ENCODE results near the gene PSD2.
"Not testable (repeated sequence)": the region's sequence is repeated elsewhere in the genome, so short reads cannot be mapped to it uniquely, and the experiment has no call there.

PSD2 gene

GRCh38 chr5:139789116-139789844, 6.3 kb upstream of the PSD2 start:
- DNase-seq (ENCODE audit: low spot score): no peak

- DNase-seq (ENCODE audit: low spot score): no peak
Measured at GRCh38 chr5:139789845-139790189, 5.8 kb upstream of the PSD2 start.

GRCh38 chr5:139792218-139792617, 3.4 kb upstream of the PSD2 start:
- no peak for DNase-seq (ENCODE audit: low spot score)

- DNase-seq (ENCODE audit: low spot score): not testable (repeated sequence)
Measured at GRCh38 chr5:139792655-139793054, 3.0 kb upstream of the PSD2 start.

GRCh38 chr5:139794067-139794846, 1.4 kb upstream of the PSD2 start:
- DNase-seq (ENCODE audit: low spot score): no peak

- no peak for DNase-seq (ENCODE audit: low spot score)
Measured at GRCh38 chr5:139796061-139796806, 626 bp downstream of the PSD2 start.

GRCh38 chr5:139797335-139797734, 1.7 kb downstream of the PSD2 start:
- DNase-seq (ENCODE audit: low spot score): no peak

GRCh38 chr5:139797856-139798510, 2.4 kb downstream of the PSD2 start:
- no peak for DNase-seq (ENCODE audit: low spot score)

GRCh38 chr5:139798883-139799282, 3.3 kb downstream of the PSD2 start:
- DNase-seq (ENCODE audit: low spot score): no peak

- DNase-seq (ENCODE audit: low spot score): no peak
Measured at GRCh38 chr5:139799359-139799758, 3.8 kb downstream of the PSD2 start.

GRCh38 chr5:139803978-139804377, 8.4 kb downstream of the PSD2 start:
- DNase-seq (ENCODE audit: low spot score): no peak

GRCh38 chr5:139804800-139805397, 9.3 kb downstream of the PSD2 start:
- no peak for DNase-seq (ENCODE audit: low spot score)

GRCh38 chr5:139805545-139805944, 9.9 kb downstream of the PSD2 start:
- no peak for DNase-seq (ENCODE audit: low spot score)

- no peak for DNase-seq (ENCODE audit: low spot score)
Measured at GRCh38 chr5:139806111-139806510, 10.5 kb downstream of the PSD2 start.

GRCh38 chr5:139806726-139807646, 11.4 kb downstream of the PSD2 start:
- no peak for DNase-seq (ENCODE audit: low spot score)

- no peak for DNase-seq (ENCODE audit: low spot score)
Measured at GRCh38 chr5:139807647-139808030, 12.0 kb downstream of the PSD2 start.

- DNase-seq (ENCODE audit: low spot score): peak; percentile 14
Measured at GRCh38 chr5:139808481-139809330, 13.1 kb downstream of the PSD2 start.

GRCh38 chr5:139809331-139809810, 13.8 kb downstream of the PSD2 start:
- no peak for DNase-seq (ENCODE audit: low spot score)

GRCh38 chr5:139810341-139811273, 15.0 kb downstream of the PSD2 start:
- no peak for DNase-seq (ENCODE audit: low spot score)
